Psoas muscle (tissue), 8 donors: ENCODE results near the gene TTLL11. TPM values are rescaled to one million over a fixed set of nuclear protein-coding genes. Genes with fewer than 3 reads are reported as not detected.

Experiments
- ATAC-seq, 4 donors: fragments of 200-7000 bp; cut with Tn5 transposase; one replicate each; pipeline ENCODE4 v1.9.1; 2020; ENCODE audit warnings: moderate library complexity in 3 of 4, mild to moderate bottlenecking in 2 of 4
- DNase-seq, 2 donors: peaks; one replicate each; pipeline ENCODE4 v3.0.0-alpha.2; 2020
- H3K27ac ChIP-seq: fragments of 200-600 bp; one replicate; pipeline ENCODE4 v1.8.0; 2022
- H3K27me3 ChIP-seq, 3 donors: fragments of 200-600 bp in 1 of 3; one replicate each; pipeline versions ENCODE4 v1.6.1 to v1.8.0; 2013 to 2022; ENCODE audit warnings: low read length in 2 of 3, mild to moderate bottlenecking in 2 of 3, moderate library complexity in 1 of 3; ENCODE audit not compliant: insufficient read depth in 3 of 3
- H3K36me3 ChIP-seq, 2 donors: fragments of 200-600 bp in 1 of 2; one replicate each; pipeline versions ENCODE4 v1.6.1 to v1.8.0; 2013 to 2022; ENCODE audit warnings: low read depth in 1 of 2, mild to moderate bottlenecking in 1 of 2, moderate library complexity in 1 of 2; ENCODE audit not compliant: insufficient read depth in 1 of 2
- H3K4me1 ChIP-seq: fragments of 200-600 bp; one replicate; pipeline ENCODE4 v1.8.0; 2022
- H3K4me3 ChIP-seq: fragments of 200-600 bp; one replicate; pipeline ENCODE4 v1.8.0; 2022; ENCODE audit warnings: mild to moderate bottlenecking
- H3K9me3 ChIP-seq: fragments of 200-600 bp; one replicate; pipeline ENCODE4 v1.8.0; 2022
- WGBS, 3 donors: extraction: QIAGEN DNeasy Blood & Tissue Kit; methylation state at CpG; one replicate each; pipeline versions ENCODE4 v1.1.6 to v1.1.7; 2013; 5-methylcytosine and 5-hydroxymethylcytosine counted together
- intact Hi-C, 2 donors: fragments of 100-400 bp; cut with DNase I; formaldehyde crosslinking; loops; one replicate each; pipeline versions ENCODE4 v1.11.0 to v1.14.2; 2022
- polyA plus RNA-seq, 3 donors: library from polyadenylated mRNA; stranded (reverse); fragments of 200-250 nt; gene quantifications; one replicate each; pipeline ENCODE4 v1.2.3, GENCODE V29; 2013
- total RNA-seq, 4 donors: library from RNA; stranded (reverse); fragmentation: NEBNext Ultra II Directional in 2 of 4; extraction: Animal tissue kit (Norgen Biotek cat#: 25700) in 2 of 4; gene quantifications; one replicate each; pipeline versions ENCODE4 v1.2.1 to v1.2.4, GENCODE V29; 2021 to 2023
- TF ChIP-seq, protein P1 (sequence below): fragments of 200-600 bp; IDR thresholded peaks from one replicate; pipeline ENCODE4 v1.8.0; 2022; ENCODE audit warnings: antibody characterized with exemption
- donor health status: healthy with polysubstance abuse.
- donor health status: DM: no; HTN: no; CAD: no; lungs with moderate emphysema.
- donor health status: Bipolar disorder and iron deficiency.
- donor health status: healthy.
- donor health status: DM: yes; HTN: yes; CAD: no.
- donor health status: DM: no; HTN: no; CAD: no.
- donor health status: DM: no; HTN: no; CAD: no.
- donor health status: DM: yes; HTN: yes; CAD: no.

TTLL11 gene
- total and polyA plus RNA-seq, 7 donors: 15.1 to 56.4 (median 19.3) TPM

DNA sequence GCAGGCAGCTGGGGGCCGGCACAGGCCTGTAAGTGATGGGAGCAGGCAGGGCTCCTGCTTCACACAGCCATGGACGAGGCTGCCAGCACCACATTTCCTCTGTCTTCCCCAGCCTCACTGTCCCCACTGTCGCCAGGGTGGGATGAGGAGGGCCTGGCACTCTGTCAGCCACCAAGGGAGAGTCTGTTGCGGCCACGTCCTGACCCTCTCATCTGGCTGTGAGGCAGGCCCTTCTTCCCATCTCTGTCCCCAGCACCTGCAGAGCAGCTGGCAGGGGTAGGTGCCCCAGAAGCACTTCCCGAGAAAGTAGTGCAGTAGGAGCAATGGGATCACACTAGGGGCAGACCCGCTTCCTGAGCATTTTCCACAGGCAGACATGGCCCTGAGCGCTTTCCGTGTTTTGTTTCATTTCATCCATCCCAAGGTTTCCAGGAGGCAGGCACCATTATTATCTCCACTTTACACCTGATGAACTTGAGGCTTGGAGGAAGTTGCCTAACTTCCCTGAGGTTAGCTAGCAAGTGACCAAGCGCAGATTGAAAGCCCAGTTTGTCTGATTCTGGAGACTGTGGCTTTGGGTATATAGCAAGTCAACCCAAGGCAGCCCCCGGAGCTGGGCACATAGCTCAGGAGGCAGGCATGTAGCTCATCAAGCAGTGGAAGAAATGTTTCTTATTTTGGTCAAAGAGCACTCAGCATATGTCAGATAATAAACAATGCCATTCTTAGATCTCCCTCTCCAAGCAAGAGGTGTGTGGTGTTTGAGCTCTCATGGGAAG lies 239.3 kb downstream of the TTLL11 start:
- no peak for DNase-seq
- TF ChIP-seq, protein P1, sequence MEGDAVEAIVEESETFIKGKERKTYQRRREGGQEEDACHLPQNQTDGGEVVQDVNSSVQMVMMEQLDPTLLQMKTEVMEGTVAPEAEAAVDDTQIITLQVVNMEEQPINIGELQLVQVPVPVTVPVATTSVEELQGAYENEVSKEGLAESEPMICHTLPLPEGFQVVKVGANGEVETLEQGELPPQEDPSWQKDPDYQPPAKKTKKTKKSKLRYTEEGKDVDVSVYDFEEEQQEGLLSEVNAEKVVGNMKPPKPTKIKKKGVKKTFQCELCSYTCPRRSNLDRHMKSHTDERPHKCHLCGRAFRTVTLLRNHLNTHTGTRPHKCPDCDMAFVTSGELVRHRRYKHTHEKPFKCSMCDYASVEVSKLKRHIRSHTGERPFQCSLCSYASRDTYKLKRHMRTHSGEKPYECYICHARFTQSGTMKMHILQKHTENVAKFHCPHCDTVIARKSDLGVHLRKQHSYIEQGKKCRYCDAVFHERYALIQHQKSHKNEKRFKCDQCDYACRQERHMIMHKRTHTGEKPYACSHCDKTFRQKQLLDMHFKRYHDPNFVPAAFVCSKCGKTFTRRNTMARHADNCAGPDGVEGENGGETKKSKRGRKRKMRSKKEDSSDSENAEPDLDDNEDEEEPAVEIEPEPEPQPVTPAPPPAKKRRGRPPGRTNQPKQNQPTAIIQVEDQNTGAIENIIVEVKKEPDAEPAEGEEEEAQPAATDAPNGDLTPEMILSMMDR: no peak
- WGBS, 3 donors: 86 to 93% (median 86%) methylated on average over 11 of the region's 11 CpGs
- Histone ChIP-seq H3K36me3 (peaks cover 0 to 20% of the 10 kb centered on the region in 2 donors), H3K27me3 (no peaks in the 10 kb centered on the region), H3K4me3 (no peak overlapping the region), H3K9me3 (no peaks in the 10 kb centered on the region), H3K4me1 (peaks cover 12% of the 10 kb centered on the region), H3K27ac (peak overlapping the region; percentile 48)
- intact Hi-C loops: no loop called here
- ATAC-seq: peak in 1 of 4 donors; percentile 8

DNA sequence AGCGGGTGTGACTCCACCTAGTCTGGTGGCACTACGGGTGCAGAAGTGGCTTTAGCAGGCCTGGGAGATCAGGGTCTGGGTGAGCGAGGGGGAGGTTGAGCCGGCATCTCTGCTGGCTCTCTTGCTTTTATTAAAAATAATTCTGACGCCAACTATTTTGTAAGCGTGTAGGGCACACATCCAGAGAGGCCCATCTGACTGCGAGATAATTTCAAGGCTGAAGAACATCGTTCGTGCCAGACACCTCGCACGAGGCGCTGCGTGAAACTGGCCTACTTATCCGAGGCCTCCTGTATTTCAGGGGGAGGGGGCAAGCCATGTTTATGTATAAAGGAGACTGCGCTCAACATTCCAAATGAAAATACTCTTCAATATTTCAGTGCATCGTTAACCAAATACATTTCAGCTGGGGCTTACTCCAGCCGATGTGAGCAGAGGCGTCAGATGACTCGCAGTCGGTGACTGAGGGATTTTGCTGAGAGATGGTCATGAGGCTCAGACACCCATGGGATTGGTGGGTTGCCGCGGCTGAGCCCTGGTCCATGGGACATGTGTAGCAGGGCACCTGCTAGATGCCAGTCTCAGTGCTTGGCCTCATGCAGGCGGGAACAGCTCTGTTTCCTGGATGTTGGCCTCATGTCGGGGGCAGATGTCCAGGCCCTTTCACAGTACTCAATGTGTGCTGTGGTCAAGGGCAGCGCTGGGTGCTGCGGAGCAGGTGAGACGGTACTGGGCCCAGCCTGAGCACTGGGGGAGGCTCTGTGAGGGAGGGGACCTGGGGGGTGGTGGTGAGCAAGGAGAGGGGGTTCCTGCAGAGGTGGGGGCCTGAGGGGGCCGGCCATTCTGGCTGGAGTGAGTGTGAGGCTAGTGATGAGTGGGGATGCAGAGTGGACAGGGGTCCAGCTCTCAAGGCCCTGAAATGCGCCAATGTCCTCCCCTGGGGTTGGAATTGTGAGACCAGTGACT lies 240.2 kb downstream of the TTLL11 start:
- TF ChIP-seq, protein P1: no peak
- H3K4me3 ChIP-seq: no peak overlapping the region
- no peaks in the 10 kb centered on the region for H3K27me3 ChIP-seq
- intact Hi-C loops: no loop called here
- DNase-seq (peak; percentile 72 to 80), ATAC-seq (peak; percentile 92 to 96 (median 94))
- WGBS, 3 donors: 30 to 48% (median 36%) methylated on average over 29 of the region's 29 CpGs
- peaks cover 0 to 15% of the 10 kb centered on the region in 2 donors for H3K36me3 ChIP-seq
- no peaks in the 10 kb centered on the region for H3K9me3 ChIP-seq
- peaks cover 12% of the 10 kb centered on the region for H3K4me1 ChIP-seq
- H3K27ac ChIP-seq: peak overlapping the region; percentile 48

DNA sequence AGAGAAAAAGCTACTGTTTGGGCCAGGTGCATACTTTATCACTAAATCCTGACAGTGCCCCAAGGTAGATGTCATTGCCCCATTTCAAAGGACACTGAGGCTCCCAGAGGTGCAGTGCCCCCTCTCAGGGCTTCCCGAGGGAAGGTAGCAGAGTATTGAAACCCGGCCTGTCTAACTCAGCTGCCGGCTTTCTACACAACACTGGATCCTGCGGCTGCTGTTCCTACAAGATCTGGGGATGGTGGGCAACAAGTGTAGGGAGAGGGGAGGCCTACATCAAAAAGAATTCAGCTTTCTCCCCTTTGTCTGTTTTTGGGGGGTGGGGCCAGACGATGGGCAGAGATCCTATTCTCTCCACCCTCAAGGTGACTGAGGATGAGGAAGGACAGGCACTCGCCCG lies 240.9 kb downstream of the TTLL11 start:
- no peak for ATAC-seq
- 82 to 90% (median 84%) methylated on average over 7 of the region's 7 CpGs for WGBS, 3 donors
- intact Hi-C loops: no loop called here

DNA sequence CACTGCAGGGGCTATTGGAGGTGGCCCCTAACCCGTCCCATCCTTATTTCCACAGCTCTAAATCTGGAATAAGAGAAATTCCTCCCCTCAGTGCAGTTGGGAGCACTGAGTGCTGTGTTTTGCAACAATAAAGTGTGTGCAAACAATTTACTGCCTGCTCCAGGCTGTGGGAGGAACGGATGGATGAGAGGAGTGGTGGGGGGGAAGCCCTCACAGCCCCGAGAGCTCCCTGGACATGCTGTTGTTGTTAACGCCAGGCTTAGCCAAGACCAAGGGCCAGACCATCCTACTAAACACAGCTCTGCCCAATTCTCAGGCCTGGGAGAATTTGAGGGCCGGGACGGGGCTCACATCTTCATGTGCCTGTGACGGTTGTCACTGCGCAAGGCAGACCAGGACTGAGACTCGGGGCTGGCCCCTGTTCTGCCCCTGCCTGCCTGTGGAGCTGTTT lies 241.4 kb downstream of the TTLL11 start:
- 73 to 85% (median 84%) methylated on average over 9 of the region's 9 CpGs for WGBS, 3 donors
- no peak overlapping the region for H3K27ac ChIP-seq
- H3K36me3 ChIP-seq: peaks cover 0 to 9% of the 10 kb centered on the region in 2 donors

More for the DNA sequence above, 240.9 kb downstream of the TTLL11 start:
- DNase-seq: no peak
- Histone ChIP-seq H3K27ac (peak overlapping the region; percentile 48), H3K36me3 (peaks cover 0 to 15% of the 10 kb centered on the region in 2 donors), H3K4me3 (no peak overlapping the region), H3K27me3 (no peaks in the 10 kb centered on the region), H3K4me1 (peaks cover 12% of the 10 kb centered on the region), H3K9me3 (no peaks in the 10 kb centered on the region)
- TF ChIP-seq, protein P1: no peak

More for the DNA sequence above, 241.4 kb downstream of the TTLL11 start:
- intact Hi-C loops: no loop called here
- Histone ChIP-seq H3K9me3 (no peaks in the 10 kb centered on the region), H3K4me1 (peaks cover 12% of the 10 kb centered on the region), H3K27me3 (no peaks in the 10 kb centered on the region), H3K4me3 (no peak overlapping the region)
- TF ChIP-seq, protein P1: no peak
- ATAC-seq (peak in 1 of 4 donors; percentile 29), DNase-seq (peak in 1 of 2 donors; percentile 63)
